IMR-90 (cell line): ENCODE results near the gene BPI. TPM values are rescaled to one million over a fixed set of nuclear protein-coding genes. Genes with fewer than 3 reads are reported as not detected.
A peak's percentile ranks its signal among the peaks of the same experiment; 100 is the strongest.

Source experiments
- ATAC-seq: fragments of 200-7000 bp; cut with Tn5 transposase; 2 replicates; pipeline ENCODE4 v1.9.1; 2020; ENCODE audit warnings: low read depth, mild to moderate bottlenecking, moderate library complexity
- BruUV-seq: library from RNA; stranded (reverse); fragments of 400-500 nt; replicated peaks from 2 replicates; lab custom pipeline; 2021; lab: Mats Ljungman, UMichigan
- CTCF ChIA-PET: fragments of 300-600 bp; formaldehyde crosslinking; extraction: SDS; loops from one replicate; lab custom pipeline; 2021; ENCODE audit warnings: antibody characterized with exemption; lab: Yijun Ruan, JAX
- POLR2A ChIA-PET: fragments of 300-600 bp; sonication (Branson Sonifier 250); formaldehyde crosslinking; loops from one replicate; lab custom pipeline; 2022; ENCODE audit warnings: antibody characterized with exemption; ENCODE audit not compliant: unreplicated experiment; lab: Charles Lee
- DNase-seq: peaks from one replicate; pipeline ENCODE4 v3.0.0; 2013
- H2AFZ ChIP-seq: replicated peaks from 2 replicates; pipeline ENCODE3; 2013; ENCODE audit warnings: low read length, mild to moderate bottlenecking; ENCODE audit not compliant: poor library complexity
- H2AK5ac ChIP-seq: 2 replicates; pipeline ENCODE4 v1.6.1; 2013; ENCODE audit warnings: low read depth, low read length, inconsistent platforms
- H2AK9ac ChIP-seq: replicated peaks from 2 replicates; pipeline ENCODE3; 2013; ENCODE audit warnings: mild to moderate bottlenecking, low read depth, low read length, moderate library complexity; ENCODE audit not compliant: poor library complexity
- H2BK120ac ChIP-seq: 2 replicates; pipeline ENCODE4 v1.6.1; 2013; ENCODE audit warnings: low read depth, low read length, inconsistent platforms
- H2BK15ac ChIP-seq: 3 replicates; pipeline ENCODE4 v1.6.1; 2013; ENCODE audit warnings: low read depth, low read length, inconsistent platforms
- H2BK20ac ChIP-seq: 2 replicates; pipeline ENCODE4 v1.6.1; 2013; ENCODE audit warnings: low read depth, mild to moderate bottlenecking, inconsistent platforms, low read length, moderate library complexity
- H2BK5ac ChIP-seq: 2 replicates; pipeline ENCODE4 v1.6.1; 2013; ENCODE audit warnings: mild to moderate bottlenecking, low read depth, low read length, inconsistent platforms; ENCODE audit not compliant: poor library complexity, severe bottlenecking
- H3K14ac ChIP-seq: replicated peaks from 2 replicates; pipeline ENCODE4 v1.6.1; 2013; ENCODE audit warnings: low read depth, low read length, inconsistent platforms
- H3K18ac ChIP-seq: 2 replicates; pipeline ENCODE4 v1.6.1; 2013; ENCODE audit warnings: low read depth, low read length, control low read depth
- H3K23ac ChIP-seq: 2 replicates; pipeline ENCODE4 v1.6.1; 2013; ENCODE audit warnings: low read depth, low read length, inconsistent platforms
- H3K27ac ChIP-seq: 2 replicates; pipeline ENCODE4 v1.5.1; 2013; ENCODE audit warnings: mild to moderate bottlenecking, control low read depth, low read length; ENCODE audit not compliant: insufficient read depth
- H3K27me3 ChIP-seq: 2 replicates; pipeline ENCODE4 v1.6.1; 2013; ENCODE audit warnings: low read length; ENCODE audit not compliant: control insufficient read depth, insufficient read depth
- H3K36me3 ChIP-seq: 2 replicates; pipeline ENCODE4 v1.6.1; 2013; ENCODE audit warnings: low read length, mixed read lengths; ENCODE audit not compliant: control insufficient read depth, insufficient read depth
- H3K4ac ChIP-seq: 2 replicates; pipeline ENCODE4 v1.6.1; 2013; ENCODE audit warnings: low read depth, low read length, inconsistent platforms
- H3K4me1 ChIP-seq: 2 replicates; pipeline ENCODE4 v1.6.1; 2013; ENCODE audit warnings: low read length, mixed read lengths; ENCODE audit not compliant: control insufficient read depth, insufficient read depth
- H3K4me2 ChIP-seq: 2 replicates; pipeline ENCODE4 v1.6.1; 2013; ENCODE audit warnings: low read depth, mild to moderate bottlenecking, control low read depth, low read length, moderate library complexity
- H3K4me3 ChIP-seq: 2 replicates; pipeline ENCODE4 v1.5.1; 2013; ENCODE audit warnings: low read depth, mild to moderate bottlenecking, control low read depth, low read length, moderate library complexity; ENCODE audit not compliant: insufficient read depth
- H3K56ac ChIP-seq: 2 replicates; pipeline ENCODE4 v1.6.1; 2013; ENCODE audit warnings: low read length, inconsistent platforms; ENCODE audit not compliant: insufficient read depth; ENCODE audit errors: extremely low read depth
- H3K79me1 ChIP-seq, 2 experiments: 2 replicates each; pipeline ENCODE4 v1.6.1; 2013; ENCODE audit warnings: low read length in 2 of 2, inconsistent platforms in 1 of 2, low read depth in 1 of 2
- H3K9ac ChIP-seq: 2 replicates; pipeline ENCODE4 v1.6.1; 2013; ENCODE audit warnings: low read depth, low read length, control low read depth
- H3K9me1 ChIP-seq: 2 replicates; pipeline ENCODE4 v1.6.1; 2013; ENCODE audit warnings: low read length, inconsistent platforms; ENCODE audit not compliant: insufficient read depth
- H3K9me3 ChIP-seq: 2 replicates; pipeline ENCODE4 v1.6.1; 2013; ENCODE audit warnings: low read length; ENCODE audit not compliant: control insufficient read depth, insufficient read depth
- H4K20me1 ChIP-seq: 2 replicates; pipeline ENCODE4 v1.6.1; 2013; ENCODE audit warnings: low read length, inconsistent platforms; ENCODE audit not compliant: insufficient read depth
- H4K5ac ChIP-seq: 2 replicates; pipeline ENCODE4 v1.6.1; 2013; ENCODE audit warnings: mild to moderate bottlenecking, low read depth, low read length, control low read depth
- H4K8ac ChIP-seq, 2 experiments: 2 replicates each; pipeline ENCODE4 v1.6.1; 2013; ENCODE audit warnings: low read depth in 2 of 2, low read length in 2 of 2, control low read depth in 1 of 2, inconsistent platforms in 1 of 2
- H4K91ac ChIP-seq: 2 replicates; pipeline ENCODE4 v1.6.1; 2013; ENCODE audit warnings: low read depth, low read length, inconsistent platforms; ENCODE audit not compliant: insufficient read depth
- BHLHE40 ChIP-seq: fragments of 150-350 bp; IDR thresholded peaks from 2 replicates; pipeline ENCODE4 v1.6.1; 2016; ENCODE audit warnings: mild to moderate bottlenecking, low read depth, low read length
- CHD1 ChIP-seq: IDR thresholded peaks from 2 replicates; pipeline ENCODE4 v1.6.1; 2012; ENCODE audit warnings: low read depth, low read length, improper control_type of control experiment
- ELK1 ChIP-seq: fragments of 150-350 bp; IDR thresholded peaks from 2 replicates; pipeline ENCODE4 v1.6.1; 2016; ENCODE audit warnings: low read depth, mild to moderate bottlenecking, low read length, moderate library complexity, borderline replicate concordance
- FOS ChIP-seq: fragments of 150-350 bp; IDR thresholded peaks from 2 replicates; pipeline ENCODE4 v1.6.1; 2016; ENCODE audit warnings: low read depth, low read length
- MAFK ChIP-seq: IDR thresholded peaks from 2 replicates; pipeline ENCODE4 v1.6.1; 2012; ENCODE audit warnings: low read depth, low read length, improper control_type of control experiment
- MAZ ChIP-seq: IDR thresholded peaks from 2 replicates; pipeline ENCODE4 v1.6.1; 2012; ENCODE audit warnings: low read depth, mild to moderate bottlenecking, low read length, improper control_type of control experiment, moderate library complexity, borderline replicate concordance
- MXI1 ChIP-seq: IDR thresholded peaks from 2 replicates; pipeline ENCODE4 v1.6.1; 2012; ENCODE audit warnings: low read depth, mild to moderate bottlenecking, low read length, moderate library complexity, borderline replicate concordance
- NFE2L2 ChIP-seq: fragments of 150-350 bp; IDR thresholded peaks from 2 replicates; pipeline ENCODE4 v1.6.1; 2016; ENCODE audit warnings: low read depth, mild to moderate bottlenecking, low read length
- POLR2A ChIP-seq: IDR thresholded peaks from 2 replicates; pipeline ENCODE4 v1.6.1; 2012; ENCODE audit warnings: mild to moderate bottlenecking, low read depth, low read length
- RAD21 ChIP-seq: IDR thresholded peaks from 2 replicates; pipeline ENCODE4 v1.6.1; 2012; ENCODE audit warnings: low read length, improper control_type of control experiment
- RCOR1 ChIP-seq: IDR thresholded peaks from 2 replicates; pipeline ENCODE4 v1.6.1; 2012; ENCODE audit warnings: mild to moderate bottlenecking, low read length, improper control_type of control experiment; ENCODE audit not compliant: insufficient replicate concordance
- RFX5 ChIP-seq: IDR thresholded peaks from 2 replicates; pipeline ENCODE4 v1.8.0; 2012; ENCODE audit warnings: low read depth, mild to moderate bottlenecking, low read length, moderate library complexity
- SMC3 ChIP-seq: fragments of 150-350 bp; IDR thresholded peaks from 2 replicates; pipeline ENCODE4 v1.6.1; 2016; ENCODE audit warnings: low read depth, mild to moderate bottlenecking, antibody characterized with exemption, low read length, moderate library complexity
- WGBS, 2 experiments: methylation state at CpG; one replicate each; pipeline versions ENCODE4 v1.1.5 to v1.1.7; 2013; ENCODE audit warnings: missing lambda C conversion rate in 2 of 2; ENCODE audit not compliant: insufficient read length in 1 of 2; ENCODE audit errors: extremely low coverage in 2 of 2; 5-methylcytosine and 5-hydroxymethylcytosine counted together
- dilution Hi-C: fragments of 300-500 bp; cut with HindIII; formaldehyde crosslinking; loops from one replicate; pipeline ENCODE4 v1.14.3; 2018; ENCODE audit warnings: low sequenced_read_pairs; ENCODE audit not compliant: unreplicated experiment
- in situ Hi-C: fragments of 300-500 bp; cut with MboI; formaldehyde crosslinking; loops from 3 replicates; pipeline ENCODE4 v1.14.3; 2019; ENCODE audit warnings: low sequenced_read_pairs, inconsistent platforms, mixed read lengths
- intact Hi-C: fragments of 100-400 bp; cut with micrococcal nuclease; formaldehyde crosslinking; loops from 2 replicates; pipeline ENCODE4 v1.10.0; 2022
- polyA plus RNA-seq, 3 experiments: library from polyadenylated mRNA; depleted of rRNA; stranded (reverse); fragments of >200 nt; gene quantifications; 2 replicates each; pipeline ENCODE4 v1.2.3, GENCODE V29; 2012; ENCODE audit warnings: low replicate concordance in 1 of 3
- total RNA-seq: library from RNA; depleted of rRNA; stranded (reverse); fragments of >200 nt; gene quantifications from 2 replicates; pipeline ENCODE4 v1.2.3, GENCODE V29; 2012

BPI gene
- total and polyA plus RNA-seq, 2 of the 4 experiments (the other 2 are of a cell fraction): 0.05 TPM; not detected in 1

GRCh38 chr20:38290829-38291814, 12.8 kb upstream of the BPI start (continued):
- peak; percentile 13 for TF ChIP-seq RCOR1
- no peak; the same call in 1 of the 2 replicates for TF ChIP-seq CHD1
- TF ChIP-seq SMC3: peak; percentile 86
- no peak for TF ChIP-seq POLR2A

GRCh38 chr20:38291966-38292365, 12.0 kb upstream of the BPI start:
- in situ Hi-C loops (no loop called here), intact Hi-C loops (loop anchor here (1.0 kb wide), 2 partner anchors 63 to 728 kb away; no protein-coding TSS in a partner anchor), dilution Hi-C loops (no loop called here)
- H3K18ac ChIP-seq: no peak overlapping the region
- no peak overlapping the region for H3K56ac ChIP-seq
- no peak for ATAC-seq
- no peaks in the 10 kb centered on the region for H3K36me3 ChIP-seq
- ChIA-PET POLR2A (no interaction called here), CTCF (interaction anchor here (0.5 to 1.4 kb wide), 3 partner anchors 11 to 233 kb away, joined by 3 to 5 read pairs (median 3); no protein-coding TSS in a partner anchor)
- H2BK20ac ChIP-seq: no peak overlapping the region
- no peak overlapping the region for H2AFZ ChIP-seq
- H4K20me1 ChIP-seq: peaks cover 4% of the 10 kb centered on the region; the same call in 1 of the 2 replicates
- no TSS peak for BruUV-seq
- H3K14ac ChIP-seq: no peak overlapping the region
- no peak overlapping the region for H2BK15ac ChIP-seq
- H3K4me1 ChIP-seq: peaks cover 14% of the 10 kb centered on the region
- no peak overlapping the region for H4K91ac ChIP-seq
- H3K4me3 ChIP-seq: no peak overlapping the region
- no peak overlapping the region for H3K4ac ChIP-seq
- no peak overlapping the region for H2AK9ac ChIP-seq
- H3K27ac ChIP-seq: no peak overlapping the region
- H2BK5ac ChIP-seq: no peak overlapping the region
- no peak for DNase-seq
- no peak overlapping the region for H2BK120ac ChIP-seq
- no peak overlapping the region for H4K5ac ChIP-seq
- no peaks in the 10 kb centered on the region for H3K79me1 ChIP-seq
- no peak overlapping the region for H3K9ac ChIP-seq
- H2AK5ac ChIP-seq: peak overlapping the region; percentile 7; the same call in 1 of the 2 replicates
- H3K9me1 ChIP-seq: peaks cover 3% of the 10 kb centered on the region; the same call in 1 of the 2 replicates
- peaks cover 4% of the 10 kb centered on the region for H3K27me3 ChIP-seq
- H4K8ac ChIP-seq: no peak overlapping the region
- no peak overlapping the region for H3K23ac ChIP-seq
- no peak overlapping the region for H3K4me2 ChIP-seq
- WGBS, 2 experiments: 90% methylated on average over 1 of the region's 3 CpGs; no CpG with 5 or more reads in 1 of the 2 experiments
- H3K9me3 ChIP-seq: no peaks in the 10 kb centered on the region
- no peak for TF ChIP-seq BHLHE40
- TF ChIP-seq RCOR1: no peak
- TF ChIP-seq POLR2A: no peak
- no peak for TF ChIP-seq MXI1
- no peak for TF ChIP-seq FOS
- TF ChIP-seq SMC3: no peak
- TF ChIP-seq NFE2L2: no peak
- TF ChIP-seq RFX5: no peak
- no peak for TF ChIP-seq MAZ
- no peak for TF ChIP-seq MAFK
- TF ChIP-seq RAD21: no peak
- no peak for TF ChIP-seq ELK1
